Endothelial cell of umbilical vein (primary cell): ENCODE data around the gene SRSF2. TPM values are rescaled to one million over a fixed set of nuclear protein-coding genes. Genes with fewer than 3 reads are reported as not detected.

Source experiments
- BruUV-seq: library from RNA; stranded (reverse); fragments of 400-500 nt; replicated peaks from 2 replicates; lab custom pipeline; 2021; lab: Mats Ljungman, UMichigan
- CTCF ChIA-PET: fragments of 300-600, 350-600 bp; sonication (Branson Sonifier 250); formaldehyde crosslinking; loops from one replicate; lab custom pipeline; 2021; ENCODE audit warnings: antibody characterized with exemption, inconsistent platforms; lab: Charles Lee
- POLR2A ChIA-PET: fragments of 300-600, 350-600 bp; sonication (Branson Sonifier 250); formaldehyde crosslinking; loops from one replicate; lab custom pipeline; 2021; ENCODE audit warnings: antibody characterized with exemption, inconsistent platforms; lab: Charles Lee
- DNase-seq: peaks from one replicate; pipeline ENCODE4 v3.0.0-alpha.2; 2011; ENCODE audit warnings: low read depth, low spot score
- FAIRE-seq: peaks from 2 replicates; lab custom pipeline; 2011; peaks lifted over from hg19 to GRCh38; lab: Jason Lieb, UNC
- H2AFZ ChIP-seq: 2 replicates; pipeline ENCODE4 v1.6.0; 2012; ENCODE audit warnings: low read depth, low read length, control low read depth, inconsistent platforms
- H3K27ac ChIP-seq: 2 replicates; pipeline ENCODE4 v1.5.1; 2011; ENCODE audit warnings: low read depth, mild to moderate bottlenecking, control low read depth, low read length, moderate library complexity; ENCODE audit not compliant: insufficient read depth
- H3K27me3 ChIP-seq, 2 experiments: 2 replicates each; pipeline versions ENCODE4 v1.6.0 to v1.6.1; 2011; ENCODE audit warnings: low read length in 2 of 2, mixed read lengths in 1 of 2; ENCODE audit not compliant: control insufficient read depth in 2 of 2, insufficient read depth in 2 of 2
- H3K36me3 ChIP-seq, 2 experiments: 2 replicates in 1 of 2; 3 replicates in 1 of 2; pipeline ENCODE4 v1.5.1; 2011; ENCODE audit warnings: low read length in 2 of 2, mild to moderate bottlenecking in 1 of 2, moderate library complexity in 1 of 2; ENCODE audit not compliant: control insufficient read depth in 2 of 2, insufficient read depth in 2 of 2; ENCODE audit errors: extremely low read depth in 1 of 2
- H3K4me1 ChIP-seq: 3 replicates; pipeline ENCODE4 v1.5.1; 2011; ENCODE audit warnings: mild to moderate bottlenecking, low read length; ENCODE audit not compliant: control insufficient read depth, insufficient read depth; ENCODE audit errors: extremely low read depth
- H3K4me2 ChIP-seq: 2 replicates; pipeline ENCODE4 v1.6.1; 2011; ENCODE audit warnings: low read length, control low read depth, mixed read lengths; ENCODE audit not compliant: insufficient read depth
- H3K4me3 ChIP-seq, 3 experiments: fragments of 200-600 bp in 1 of 3; sonication (generic), shearing (Covaris generic) in 1 of 3; replicated peaks in 1 of 3; 2 replicates each; pipeline ENCODE4 v1.5.1; 2011 to 2016; ENCODE audit warnings: control low read depth in 3 of 3, low read length in 3 of 3, mild to moderate bottlenecking in 2 of 3, inconsistent platforms in 1 of 3, low read depth in 1 of 3, moderate library complexity in 1 of 3; ENCODE audit not compliant: insufficient read depth in 1 of 3
- H3K79me2 ChIP-seq: 2 replicates; pipeline ENCODE4 v1.6.0; 2012; ENCODE audit warnings: low read length, inconsistent platforms; ENCODE audit not compliant: control insufficient read depth, insufficient read depth
- H3K9ac ChIP-seq: replicated peaks from 2 replicates; pipeline ENCODE3; 2011; ENCODE audit warnings: low read length, control low read depth; ENCODE audit not compliant: insufficient read depth; ENCODE audit errors: extremely low read depth
- H3K9me1 ChIP-seq: replicated peaks from 3 replicates; pipeline ENCODE4 v1.6.0; 2011; ENCODE audit warnings: mild to moderate bottlenecking, low read length; ENCODE audit not compliant: control insufficient read depth, insufficient read depth; ENCODE audit errors: extremely low read depth
- H3K9me3 ChIP-seq: replicated peaks from 2 replicates; pipeline ENCODE4 v1.5.1; 2012; ENCODE audit warnings: low read length, inconsistent platforms; ENCODE audit not compliant: control insufficient read depth, insufficient read depth
- H4K20me1 ChIP-seq: replicated peaks from 2 replicates; pipeline ENCODE3; 2011; ENCODE audit warnings: mild to moderate bottlenecking, low read length; ENCODE audit not compliant: control insufficient read depth, insufficient read depth; ENCODE audit errors: extremely low read depth
- MYC ChIP-seq: IDR thresholded peaks from one replicate; pipeline ENCODE4 v1.6.1; 2011; ENCODE audit warnings: mild to moderate bottlenecking, low read depth, low read length
- POLR2A ChIP-seq: IDR thresholded peaks from 2 replicates; pipeline ENCODE4 v1.6.1; 2012; ENCODE audit warnings: low read depth, mild to moderate bottlenecking, control low read depth, low read length
- dilution Hi-C: fragments of 300-500 bp; cut with MboI; formaldehyde crosslinking; loops from one replicate; pipeline ENCODE4 v1.15.0; 2019; ENCODE audit warnings: low sequenced_read_pairs; ENCODE audit not compliant: extremely low pct_ligation_motif_present
- intact Hi-C: fragments of 100-400 bp; cut with micrococcal nuclease; formaldehyde crosslinking; loops from one replicate; pipeline ENCODE4 v1.10.0; 2022
- polyA plus RNA-seq, 4 experiments: library from polyadenylated mRNA; depleted of rRNA in 3 of 4; stranded (reverse) in 3 of 4; unstranded in 1 of 4; fragments of >200 nt; gene quantifications; 2 replicates each; pipeline versions ENCODE4 v1.2.1 to v1.2.3, GENCODE V29; 2011 to 2012; ENCODE audit warnings: missing spikeins in 1 of 4
- total RNA-seq: library from RNA; stranded (reverse); gene quantifications from 2 replicates; pipeline ENCODE4 v1.2.3, GENCODE V29; 2021
- TF ChIP-seq, protein P1 (sequence below): IDR thresholded peaks from 2 replicates; pipeline ENCODE4 v1.6.1; 2011; ENCODE audit not compliant: insufficient read depth, insufficient read length
- TF ChIP-seq, protein P2 (sequence below), 2 donors: IDR thresholded peaks; 1 replicate in 1 of 2; 2 replicates in 1 of 2; pipeline ENCODE4 v1.5.1; 2011; ENCODE audit warnings: low read length in 2 of 2, mild to moderate bottlenecking in 2 of 2, moderate library complexity in 2 of 2, control low read depth in 1 of 2, inconsistent platforms in 1 of 2, low read depth in 1 of 2; ENCODE audit not compliant: insufficient read depth in 1 of 2; ENCODE audit errors: extremely low read depth in 1 of 2

SRSF2 gene
- total and polyA plus RNA-seq, 2 donors (not counting 3 experiments of a cell fraction or from before 2014, with no cell fraction given) = 283 to 307 TPM

DNA sequence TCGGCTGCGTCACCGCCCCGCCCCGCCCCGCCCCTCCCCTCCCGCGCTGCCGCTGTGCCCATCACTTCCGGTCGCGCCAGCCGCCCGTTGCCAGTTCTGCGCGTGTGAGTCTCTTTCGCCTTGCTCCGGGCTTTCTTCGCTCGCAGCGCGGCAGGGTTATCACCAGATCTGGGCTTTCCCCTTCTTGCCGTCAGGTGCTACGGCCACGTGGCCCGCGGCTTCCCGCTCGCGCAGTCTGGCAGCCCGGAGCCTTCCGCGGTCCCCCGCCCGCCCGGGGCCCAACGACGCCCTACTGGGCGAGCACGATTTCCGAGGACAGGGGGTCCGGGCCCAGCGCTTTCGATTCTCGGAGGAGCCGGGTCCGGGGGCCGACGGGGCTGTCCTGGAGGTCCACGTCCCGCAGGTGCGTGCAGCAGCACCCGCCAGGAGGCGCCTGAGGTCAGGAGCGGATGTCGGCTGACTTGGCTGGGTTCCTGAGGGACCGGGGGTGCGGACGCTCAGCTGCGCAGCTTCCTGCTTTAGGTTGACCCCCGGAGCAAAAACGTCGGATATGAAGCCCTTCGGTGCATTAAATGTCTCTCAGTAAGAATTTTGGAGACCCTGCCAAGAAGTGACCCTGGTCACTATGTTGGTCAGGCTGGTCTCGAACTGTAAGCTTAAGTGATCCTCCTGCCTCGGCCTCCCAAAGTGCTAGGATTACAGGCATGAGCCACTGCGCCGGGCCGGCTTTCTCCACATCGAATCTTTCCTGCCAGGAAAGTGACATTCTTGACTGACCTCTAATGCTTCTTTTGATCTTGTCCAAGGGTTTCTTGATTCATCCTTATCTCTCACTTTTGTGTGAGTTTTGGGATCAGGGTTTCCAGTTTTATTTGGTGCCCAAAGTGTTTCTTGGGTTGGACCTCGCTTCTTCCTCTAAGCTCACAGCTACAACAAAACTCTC lies 10.1 kb downstream of the SRSF2 start, which contains the start of gene METTL23:
Gene METTL23, plus strand, starts transcription at position 64 of the 943 bp plus-strand sequence. CDS start 2,872 bp downstream, outside the sequence.
- TF ChIP-seq, protein P1, sequence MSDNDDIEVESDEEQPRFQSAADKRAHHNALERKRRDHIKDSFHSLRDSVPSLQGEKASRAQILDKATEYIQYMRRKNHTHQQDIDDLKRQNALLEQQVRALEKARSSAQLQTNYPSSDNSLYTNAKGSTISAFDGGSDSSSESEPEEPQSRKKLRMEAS = peak; percentile 58
- TF ChIP-seq MYC (no peak), POLR2A (peak; percentile 66)
- TF ChIP-seq, protein P2, sequence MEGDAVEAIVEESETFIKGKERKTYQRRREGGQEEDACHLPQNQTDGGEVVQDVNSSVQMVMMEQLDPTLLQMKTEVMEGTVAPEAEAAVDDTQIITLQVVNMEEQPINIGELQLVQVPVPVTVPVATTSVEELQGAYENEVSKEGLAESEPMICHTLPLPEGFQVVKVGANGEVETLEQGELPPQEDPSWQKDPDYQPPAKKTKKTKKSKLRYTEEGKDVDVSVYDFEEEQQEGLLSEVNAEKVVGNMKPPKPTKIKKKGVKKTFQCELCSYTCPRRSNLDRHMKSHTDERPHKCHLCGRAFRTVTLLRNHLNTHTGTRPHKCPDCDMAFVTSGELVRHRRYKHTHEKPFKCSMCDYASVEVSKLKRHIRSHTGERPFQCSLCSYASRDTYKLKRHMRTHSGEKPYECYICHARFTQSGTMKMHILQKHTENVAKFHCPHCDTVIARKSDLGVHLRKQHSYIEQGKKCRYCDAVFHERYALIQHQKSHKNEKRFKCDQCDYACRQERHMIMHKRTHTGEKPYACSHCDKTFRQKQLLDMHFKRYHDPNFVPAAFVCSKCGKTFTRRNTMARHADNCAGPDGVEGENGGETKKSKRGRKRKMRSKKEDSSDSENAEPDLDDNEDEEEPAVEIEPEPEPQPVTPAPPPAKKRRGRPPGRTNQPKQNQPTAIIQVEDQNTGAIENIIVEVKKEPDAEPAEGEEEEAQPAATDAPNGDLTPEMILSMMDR (IDR thresholded peaks at IDR 0.05; ENCODE audit: extremely low read depth in 1 of 2, insufficient read depth in 1 of 2, low read depth in 1 of 2, low read length in 2 of 2) = peak; percentile 65 to 80
- no peaks in the 10 kb centered on the region for H3K9me1 ChIP-seq
- TSS peak; percentile 73 for BruUV-seq
- ChIA-PET POLR2A (interaction anchor here (0.6 to 2.2 kb wide), 3 partner anchors 8 to 10 kb away, joined by 3 to 21 read pairs (median 4); partner anchors contain the start of genes MFSD11 and SRSF2), CTCF (interaction anchor here (0.6 to 3.2 kb wide), 17 partner anchors 10 to 672 kb away, joined by 3 to 22 read pairs (median 4); partner anchors contain the start of genes MFSD11 and SRSF2)
- H3K27me3 ChIP-seq = no peaks in the 10 kb centered on the region
- DNase-seq (peak; percentile 77), FAIRE-seq (peak; percentile 61)
- H3K4me1 ChIP-seq = peaks cover 18% of the 10 kb centered on the region
- H3K27ac ChIP-seq = peak within 1 kb of the TSS; percentile 85
- H4K20me1 ChIP-seq = no peaks in the 10 kb centered on the region
- peaks cover 55% of the 10 kb centered on the region for H3K79me2 ChIP-seq
- peak within 1 kb of the TSS; percentile 57 for H2AFZ ChIP-seq
- intact Hi-C loops (loop anchor here (1.0 kb wide), 2 partner anchors 10 to 16 kb away; partner anchors contain the start of gene SRSF2), dilution Hi-C loops (no loop called here)
- peak within 1 kb of the TSS; percentile 92 for H3K9ac ChIP-seq
- H3K4me3 ChIP-seq = peak within 1 kb of the TSS; percentile 66 to 99 (median 90)
- H3K36me3 ChIP-seq = peaks cover 6 to 10% of the 10 kb centered on the region in 2 experiments
- no peaks in the 10 kb centered on the region for H3K9me3 ChIP-seq
- peak within 1 kb of the TSS; percentile 71 for H3K4me2 ChIP-seq
